NCI-H226 (cell line): ENCODE measurements around the gene EFHB.
A peak's percentile ranks its signal among the peaks of the same experiment; 100 is the strongest.
"Not testable (repeated sequence)": the region's sequence is repeated elsewhere in the genome, so short reads cannot be mapped to it uniquely, and the experiment has no call there.

Source experiments
- DNase-seq: peaks from one replicate; pipeline ENCODE4 v3.0.0-alpha.2; 2015

Gene EFHB

GRCh38 chr3:19934098-19934566, at the start of gene EFHB:
TSS of gene EFHB (minus strand) at chr3:19934217. CDS start at chr3:19934018, 199 bp downstream.
- peak; percentile 62 for DNase-seq

- peak; percentile 93 for DNase-seq
These were observed 38.0 kb upstream of the EFHB start for GRCh38 chr3:19972054-19972453.

GRCh38 chr3:19970327-19970726, 36.3 kb upstream of the EFHB start:
- no peak for DNase-seq

- no peak for DNase-seq
These were observed 33.8 kb upstream of the EFHB start for GRCh38 chr3:19967812-19968211.

- DNase-seq, result no peak
These were observed 33.2 kb upstream of the EFHB start for GRCh38 chr3:19967208-19967607.

GRCh38 chr3:19961960-19962359, 27.9 kb upstream of the EFHB start:
- DNase-seq, result no peak

GRCh38 chr3:19960696-19961095, 26.7 kb upstream of the EFHB start:
- DNase-seq, result no peak

GRCh38 chr3:19959505-19959904, 25.5 kb upstream of the EFHB start:
- no peak for DNase-seq

- DNase-seq, result not testable (repeated sequence)
These were observed 23.3 kb upstream of the EFHB start for GRCh38 chr3:19957354-19957753.

- DNase-seq, result no peak
These were observed 20.7 kb upstream of the EFHB start for GRCh38 chr3:19954676-19955075.

GRCh38 chr3:19950316-19950715, 16.3 kb upstream of the EFHB start:
- DNase-seq, result no peak

- DNase-seq, result no peak
These were observed 14.2 kb upstream of the EFHB start for GRCh38 chr3:19948226-19948591.

GRCh38 chr3:19947549-19948225, 13.7 kb upstream of the EFHB start:
- DNase-seq, result peak; percentile 35

- DNase-seq, result peak; percentile 99
These were observed 13.0 kb upstream of the EFHB start, which contains the start of gene RAB5A for GRCh38 chr3:19946832-19947548. TSS of gene RAB5A (plus strand) at chr3:19947097. CDS start at chr3:19950899, 3,802 bp downstream.

- DNase-seq, result no peak
These were observed 12.2 kb upstream of the EFHB start for GRCh38 chr3:19945969-19946831.

- no peak for DNase-seq
These were observed 11.5 kb upstream of the EFHB start for GRCh38 chr3:19945534-19945933.

GRCh38 chr3:19940643-19941042, 6.6 kb upstream of the EFHB start:
- no peak for DNase-seq

- peak; percentile 11 for DNase-seq
These were observed 4.2 kb upstream of the EFHB start for GRCh38 chr3:19938295-19938627.

- peak; percentile 96 for DNase-seq
These were observed 3.7 kb upstream of the EFHB start for GRCh38 chr3:19937459-19938294.

GRCh38 chr3:19932422-19932821, 1.6 kb downstream of the EFHB start:
- no peak for DNase-seq

- DNase-seq, result no peak
These were observed 2.2 kb downstream of the EFHB start for GRCh38 chr3:19931767-19932188.

- no peak for DNase-seq
These were observed 2.8 kb downstream of the EFHB start for GRCh38 chr3:19931180-19931692.
